GM23248 (cell line): Measurements from ENCODE around the gene FAM83G.

ENCODE experiments used
- EZH2 ChIP-seq: fragments of 200-600 bp; sonication (generic); IDR thresholded peaks from 2 replicates; pipeline ENCODE4 v1.6.1; 2018; ENCODE audit warnings: antibody characterized with exemption, mild to moderate bottlenecking; ENCODE audit not compliant: insufficient read depth, poor library complexity, severe bottlenecking
- EZH2phosphoT487 ChIP-seq: fragments of 200-600 bp; sonication (generic); IDR thresholded peaks from 2 replicates; pipeline ENCODE4 v1.6.1; 2018; ENCODE audit warnings: antibody characterized with exemption, moderate library complexity, mild to moderate bottlenecking, low read depth; ENCODE audit not compliant: insufficient read depth

GRCh38 chr17:19022128-19022527 is 17.6 kb upstream of the FAM83G start:
- TF ChIP-seq EZH2phosphoT487 (no peak), EZH2 (no peak)
